Activated T-cell treated with anti-CD3 and anti-CD28 coated beads, Interleukin-2, amount 50 U/mL, for 48 hours (primary cell): ENCODE data around the gene KIF21B.

Experiments
- DNase-seq, 2 experiments: peaks; one replicate each; pipeline ENCODE4 v3.0.0-alpha.2; 2020

The KIF21B gene

GRCh38 chr1:201023517-201023902 is at the start of gene KIF21B:
TSS of gene KIF21B (minus strand) at chr1:201023714. CDS start at chr1:201023383, 331 bp downstream.
- DNase-seq, result peak; percentile 92 to 95

GRCh38 chr1:201072922-201073321 is 49.4 kb upstream of the KIF21B start:
- no peak for DNase-seq

- DNase-seq, result no peak
These were observed 48.6 kb upstream of the KIF21B start for GRCh38 chr1:201072149-201072548.

GRCh38 chr1:201069636-201070035 is 46.1 kb upstream of the KIF21B start:
- no peak for DNase-seq

GRCh38 chr1:201068976-201069375 is 45.5 kb upstream of the KIF21B start:
- no peak for DNase-seq

- DNase-seq, result no peak
These were observed 43.5 kb upstream of the KIF21B start for GRCh38 chr1:201066986-201067385.

GRCh38 chr1:201065686-201066085 is 42.2 kb upstream of the KIF21B start:
- no peak for DNase-seq

- DNase-seq, result no peak
These were observed 41.3 kb upstream of the KIF21B start for GRCh38 chr1:201064806-201065205.

- no peak for DNase-seq
These were observed 39.6 kb upstream of the KIF21B start for GRCh38 chr1:201063145-201063544.

- no peak for DNase-seq
These were observed 39.1 kb upstream of the KIF21B start for GRCh38 chr1:201062511-201063091.

- no peak for DNase-seq
These were observed 38.4 kb upstream of the KIF21B start for GRCh38 chr1:201061886-201062285.

- DNase-seq, result no peak
These were observed 37.5 kb upstream of the KIF21B start for GRCh38 chr1:201061049-201061448.

GRCh38 chr1:201060586-201060985 is 37.1 kb upstream of the KIF21B start:
- DNase-seq, result no peak

GRCh38 chr1:201059871-201060555 is 36.5 kb upstream of the KIF21B start:
- DNase-seq, result no peak

- no peak for DNase-seq
These were observed 35.9 kb upstream of the KIF21B start for GRCh38 chr1:201059401-201059800.

GRCh38 chr1:201054091-201054543 is 30.6 kb upstream of the KIF21B start:
- DNase-seq, result no peak

GRCh38 chr1:201053155-201053860 is 29.8 kb upstream of the KIF21B start:
- no peak for DNase-seq

GRCh38 chr1:201051399-201051798 is 27.9 kb upstream of the KIF21B start:
- DNase-seq, result peak in 1 of 2 experiments; percentile 37

GRCh38 chr1:201050515-201051277 is 27.2 kb upstream of the KIF21B start:
- no peak for DNase-seq

GRCh38 chr1:201049248-201049831 is 25.8 kb upstream of the KIF21B start:
- no peak for DNase-seq

GRCh38 chr1:201048521-201048920 is 25.0 kb upstream of the KIF21B start:
- no peak for DNase-seq

GRCh38 chr1:201044119-201044518 is 20.6 kb upstream of the KIF21B start:
- DNase-seq, result no peak
